Measurements from ENCODE around the gene NINJ1. TPM values are rescaled to one million over a fixed set of nuclear protein-coding genes. Genes with fewer than 3 reads are reported as not detected.

Gene NINJ1
- total RNA-seq, 1 experiment from 2014 or later: 26.7 TPM

DNA sequence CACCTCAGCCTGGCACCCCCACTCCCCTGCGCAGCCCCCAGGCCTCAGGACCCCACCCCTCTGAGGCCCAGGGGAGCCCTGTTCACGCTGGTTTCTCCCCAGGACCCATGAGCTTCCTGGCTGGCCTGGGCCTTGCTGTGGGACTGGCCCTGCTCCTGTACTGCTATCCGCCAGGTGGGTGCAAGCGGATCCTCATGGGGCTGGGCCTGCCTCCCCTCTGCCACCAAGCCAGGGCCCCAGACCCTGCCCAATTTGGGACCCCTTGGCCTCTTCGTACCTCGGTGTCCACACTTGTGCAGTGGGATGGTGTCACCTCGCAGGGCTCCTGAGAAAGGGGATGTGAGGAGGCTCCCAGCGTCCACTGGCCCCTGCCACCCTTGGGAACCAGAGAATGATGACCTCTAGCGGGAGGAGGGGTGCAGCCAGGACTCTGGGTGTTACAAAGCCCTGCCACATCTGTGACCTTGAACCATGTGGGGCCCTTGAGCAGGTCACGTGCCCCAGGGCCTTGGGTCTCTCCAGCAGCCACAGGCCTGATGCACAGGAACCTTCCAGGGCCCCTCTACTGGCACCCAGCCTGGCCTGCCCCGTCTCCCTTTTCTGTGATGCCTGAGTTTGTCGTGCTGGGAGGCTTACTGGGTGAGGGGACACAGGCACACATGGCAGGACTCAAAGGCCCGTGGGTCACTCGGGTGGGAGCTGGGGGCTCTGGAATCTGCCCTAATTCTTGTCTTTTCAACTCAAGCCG, 21.8 kb downstream of the NINJ1 start:
- Histone ChIP-seq H3K27me3 (ENCODE audit: control insufficient read depth, insufficient read depth, low read length) (no peaks in the 10 kb centered on the region), H3K27ac (ENCODE audit: low read length) (no peak overlapping the region), H3K36me3 (ENCODE audit: control insufficient read depth, insufficient read depth, low read length) (no peaks in the 10 kb centered on the region), H3K4me1 (ENCODE audit: control insufficient read depth, insufficient read depth, low read length) (no peaks in the 10 kb centered on the region), H3K4me3 (ENCODE audit: low read depth in 2 of 2, low read length in 2 of 2) (no peak overlapping the region), H3K9me3 (ENCODE audit: control insufficient read depth, insufficient read depth, low read depth, low read length) (no peaks in the 10 kb centered on the region)
- intact Hi-C loops (cut with micrococcal nuclease; ENCODE audit: unreplicated experiment): no loop called here
- ChIA-PET POLR2A (no interaction called here), CTCF (no interaction called here)
- in situ Hi-C loops (cut with HindIII; ENCODE audit: low pct_unique_long_range_greater_than_20kb, low sequenced_read_pairs): no loop called here
- TF ChIP-seq SIN3A (IDR thresholded peaks at IDR 0.05; ENCODE audit: borderline replicate concordance, insufficient read depth, low read depth, low read length) (no peak), TCF7L2 (IDR thresholded peaks at IDR 0.05; ENCODE audit: low read depth, low read length) (no peak), POLR2AphosphoS5 (IDR thresholded peaks at IDR 0.05; ENCODE audit: low read depth, low read length) (no peak)
- TF ChIP-seq, protein P1, sequence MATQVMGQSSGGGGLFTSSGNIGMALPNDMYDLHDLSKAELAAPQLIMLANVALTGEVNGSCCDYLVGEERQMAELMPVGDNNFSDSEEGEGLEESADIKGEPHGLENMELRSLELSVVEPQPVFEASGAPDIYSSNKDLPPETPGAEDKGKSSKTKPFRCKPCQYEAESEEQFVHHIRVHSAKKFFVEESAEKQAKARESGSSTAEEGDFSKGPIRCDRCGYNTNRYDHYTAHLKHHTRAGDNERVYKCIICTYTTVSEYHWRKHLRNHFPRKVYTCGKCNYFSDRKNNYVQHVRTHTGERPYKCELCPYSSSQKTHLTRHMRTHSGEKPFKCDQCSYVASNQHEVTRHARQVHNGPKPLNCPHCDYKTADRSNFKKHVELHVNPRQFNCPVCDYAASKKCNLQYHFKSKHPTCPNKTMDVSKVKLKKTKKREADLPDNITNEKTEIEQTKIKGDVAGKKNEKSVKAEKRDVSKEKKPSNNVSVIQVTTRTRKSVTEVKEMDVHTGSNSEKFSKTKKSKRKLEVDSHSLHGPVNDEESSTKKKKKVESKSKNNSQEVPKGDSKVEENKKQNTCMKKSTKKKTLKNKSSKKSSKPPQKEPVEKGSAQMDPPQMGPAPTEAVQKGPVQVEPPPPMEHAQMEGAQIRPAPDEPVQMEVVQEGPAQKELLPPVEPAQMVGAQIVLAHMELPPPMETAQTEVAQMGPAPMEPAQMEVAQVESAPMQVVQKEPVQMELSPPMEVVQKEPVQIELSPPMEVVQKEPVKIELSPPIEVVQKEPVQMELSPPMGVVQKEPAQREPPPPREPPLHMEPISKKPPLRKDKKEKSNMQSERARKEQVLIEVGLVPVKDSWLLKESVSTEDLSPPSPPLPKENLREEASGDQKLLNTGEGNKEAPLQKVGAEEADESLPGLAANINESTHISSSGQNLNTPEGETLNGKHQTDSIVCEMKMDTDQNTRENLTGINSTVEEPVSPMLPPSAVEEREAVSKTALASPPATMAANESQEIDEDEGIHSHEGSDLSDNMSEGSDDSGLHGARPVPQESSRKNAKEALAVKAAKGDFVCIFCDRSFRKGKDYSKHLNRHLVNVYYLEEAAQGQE (IDR thresholded peaks at IDR 0.05; ENCODE audit: insufficient read depth in 1 of 2, low read depth in 2 of 2, low read length in 1 of 2): no peak
- TF ChIP-seq, protein P2, sequence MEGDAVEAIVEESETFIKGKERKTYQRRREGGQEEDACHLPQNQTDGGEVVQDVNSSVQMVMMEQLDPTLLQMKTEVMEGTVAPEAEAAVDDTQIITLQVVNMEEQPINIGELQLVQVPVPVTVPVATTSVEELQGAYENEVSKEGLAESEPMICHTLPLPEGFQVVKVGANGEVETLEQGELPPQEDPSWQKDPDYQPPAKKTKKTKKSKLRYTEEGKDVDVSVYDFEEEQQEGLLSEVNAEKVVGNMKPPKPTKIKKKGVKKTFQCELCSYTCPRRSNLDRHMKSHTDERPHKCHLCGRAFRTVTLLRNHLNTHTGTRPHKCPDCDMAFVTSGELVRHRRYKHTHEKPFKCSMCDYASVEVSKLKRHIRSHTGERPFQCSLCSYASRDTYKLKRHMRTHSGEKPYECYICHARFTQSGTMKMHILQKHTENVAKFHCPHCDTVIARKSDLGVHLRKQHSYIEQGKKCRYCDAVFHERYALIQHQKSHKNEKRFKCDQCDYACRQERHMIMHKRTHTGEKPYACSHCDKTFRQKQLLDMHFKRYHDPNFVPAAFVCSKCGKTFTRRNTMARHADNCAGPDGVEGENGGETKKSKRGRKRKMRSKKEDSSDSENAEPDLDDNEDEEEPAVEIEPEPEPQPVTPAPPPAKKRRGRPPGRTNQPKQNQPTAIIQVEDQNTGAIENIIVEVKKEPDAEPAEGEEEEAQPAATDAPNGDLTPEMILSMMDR (IDR thresholded peaks at IDR 0.05): no peak
- DNase-seq (ENCODE audit: low read depth, low spot score) (no peak), ATAC-seq (no peak)
- no TSS peak for BruUV-seq (replicated peaks)

DNA sequence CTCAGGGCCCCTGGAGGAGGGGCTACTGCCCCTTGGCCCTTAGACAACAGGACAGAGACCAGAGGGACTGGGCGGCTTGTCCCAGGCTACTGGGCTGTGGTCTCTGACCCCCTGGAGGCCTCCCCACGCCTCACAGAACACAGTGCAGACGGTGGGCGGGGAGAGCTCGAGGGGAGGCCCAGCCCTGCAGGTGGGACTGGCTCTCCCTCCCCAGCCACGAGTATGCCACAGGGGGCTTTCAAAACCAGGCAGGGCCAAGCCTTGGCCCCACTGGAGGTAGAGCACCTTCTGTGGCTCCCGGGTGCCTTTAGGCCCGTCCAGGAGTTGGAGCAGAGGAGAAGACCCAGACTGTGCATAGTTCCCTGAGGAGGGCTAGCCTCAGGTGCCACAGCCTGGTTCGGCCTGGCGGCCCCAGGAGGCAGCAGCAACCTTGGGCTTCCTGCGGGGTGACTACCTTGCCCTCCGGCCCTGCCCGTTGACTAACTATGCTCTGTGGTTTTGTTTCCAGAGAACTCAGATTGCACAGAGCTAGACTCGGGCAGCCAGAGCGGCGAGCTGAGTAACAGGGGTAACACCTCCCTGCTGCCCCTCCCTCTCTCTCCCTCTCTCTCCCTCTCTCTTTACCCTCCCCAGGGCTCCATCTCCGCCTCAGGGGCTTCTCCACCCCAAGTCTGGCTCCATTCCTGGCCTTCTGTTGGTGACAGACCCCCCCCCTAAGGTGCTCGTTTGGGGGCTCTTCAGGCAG, 22.5 kb downstream of the NINJ1 start:
- H3K27ac ChIP-seq (ENCODE audit: low read length): no peak overlapping the region
- no peaks in the 10 kb centered on the region for H3K27me3 ChIP-seq (ENCODE audit: control insufficient read depth, insufficient read depth, low read length)
- no TSS peak for BruUV-seq (replicated peaks)
- H3K4me1 ChIP-seq (ENCODE audit: control insufficient read depth, insufficient read depth, low read length): no peaks in the 10 kb centered on the region
- POLR2A ChIA-PET: no interaction called here
- H3K9me3 ChIP-seq (ENCODE audit: control insufficient read depth, insufficient read depth, low read depth, low read length): no peaks in the 10 kb centered on the region
- DNase-seq (ENCODE audit: low read depth, low spot score): no peak
- H3K36me3 ChIP-seq (ENCODE audit: control insufficient read depth, insufficient read depth, low read length): no peaks in the 10 kb centered on the region
- CTCF ChIA-PET: no interaction called here
- H3K4me3 ChIP-seq (ENCODE audit: low read depth in 2 of 2, low read length in 2 of 2): no peak overlapping the region
- 0 out of 2 replicates have a peak, but pooled peaks have one; percentile 13 for ATAC-seq
- TF ChIP-seq, protein P1 (IDR thresholded peaks at IDR 0.05; ENCODE audit: insufficient read depth in 1 of 2, low read depth in 2 of 2, low read length in 1 of 2): no peak
- in situ Hi-C loops (cut with HindIII; ENCODE audit: low pct_unique_long_range_greater_than_20kb, low sequenced_read_pairs) (no loop called here), intact Hi-C loops (cut with micrococcal nuclease; ENCODE audit: unreplicated experiment) (no loop called here)
